Erythroblast (primary cell): ENCODE data around the gene TXNIP.

ENCODE experiments used
- GATA1 ChIP-seq: IDR thresholded peaks from 2 replicates; pipeline ENCODE4 v1.6.1; 2011; ENCODE audit warnings: low read depth, mild to moderate bottlenecking, control low read depth, low read length, moderate library complexity
- POLR2A ChIP-seq: IDR thresholded peaks from 2 replicates; pipeline ENCODE4 v1.6.1; 2011; ENCODE audit warnings: mild to moderate bottlenecking, low read length

DNA sequence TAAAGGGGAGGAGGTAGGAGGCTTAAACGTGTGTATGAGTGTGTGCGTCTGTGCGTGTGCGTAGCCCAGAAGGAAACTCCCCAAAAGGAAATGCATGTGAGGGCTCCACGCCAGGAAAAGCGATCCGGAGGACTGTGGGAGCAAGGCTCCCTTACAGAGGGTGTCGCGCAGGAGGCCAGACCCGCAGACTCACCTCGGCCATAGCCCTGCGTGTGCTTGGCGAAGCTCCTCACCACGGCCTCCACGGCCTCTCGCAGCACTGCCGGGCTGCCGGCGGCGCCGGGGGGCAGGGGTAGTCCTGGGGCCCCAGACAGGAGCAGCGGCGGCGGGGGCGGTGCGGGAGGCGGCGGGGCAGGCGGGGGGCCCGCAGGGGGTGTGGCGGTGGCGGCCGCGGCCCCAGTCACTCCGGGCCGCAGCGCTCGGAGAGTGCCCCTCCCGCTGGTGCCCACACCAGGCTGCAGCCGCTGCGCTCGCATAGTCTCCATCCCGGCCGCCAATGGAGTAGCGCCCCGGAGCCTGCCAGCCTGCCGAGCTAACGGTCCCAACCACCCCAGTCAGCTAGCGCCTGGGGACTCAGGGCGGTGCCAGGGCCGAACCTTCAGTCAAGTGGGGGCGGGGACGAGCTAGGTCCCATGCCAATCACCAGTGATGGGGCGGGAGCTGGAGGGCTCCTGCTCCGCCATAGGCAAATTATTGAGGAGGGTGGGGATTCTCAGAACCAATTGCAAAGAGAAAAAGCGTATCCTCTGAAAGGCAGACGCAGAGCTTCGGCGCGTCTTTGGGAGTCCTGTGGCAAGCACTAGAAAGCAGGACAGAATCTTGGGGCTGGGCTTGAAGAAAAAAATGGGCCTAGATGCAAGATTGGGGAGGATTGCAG is 38.7 kb downstream of the TXNIP start, which contains the start of gene LIX1L:
- peak; percentile 87 for TF ChIP-seq POLR2A
- no peak for TF ChIP-seq GATA1
